Naive thymus-derived CD8-positive, alpha-beta T cell (primary cell): ENCODE data around the gene PTPN7. TPM values are rescaled to one million over a fixed set of nuclear protein-coding genes. Genes with fewer than 3 reads are reported as not detected.
A peak's percentile ranks its signal among the peaks of the same experiment; 100 is the strongest.

Experiments
- ATAC-seq, 2 donors: fragments of 150-1000 bp; cut with Tn5 transposase in 1 of 2; sonication (Bioruptor Pico), chemical (Tn5 transposase) in 1 of 2; 1 replicate in 1 of 2; 2 replicates in 1 of 2; pipeline ENCODE4 v1.10.0; 2021; ENCODE audit warnings: mild to moderate bottlenecking in 2 of 2, moderate library complexity in 2 of 2
- POLR2A ChIA-PET: fragments of 350-600 bp; sonication (Branson Sonifier 250); formaldehyde crosslinking; loops from one replicate; lab custom pipeline; 2021; ENCODE audit warnings: antibody characterized with exemption; lab: Charles Lee
- DNase-seq, 10 donors: peaks; one replicate each; pipeline versions ENCODE4 v3.0.0 to v3.0.0-alpha.2; 2020 to 2022
- H3K27ac Mint-ChIP-seq, 10 donors: one replicate each; pipeline ENCODE4 v1.8.0; 2020 to 2022; ENCODE audit warnings: mild to moderate bottlenecking in 10 of 10, mixed read lengths in 10 of 10, moderate library complexity in 4 of 10, inconsistent platforms in 1 of 10
- H3K27me3 Mint-ChIP-seq, 5 donors: one replicate each; pipeline ENCODE4 v1.8.0; 2021 to 2022; ENCODE audit warnings: mixed read lengths in 5 of 5
- H3K36me3 Mint-ChIP-seq, 3 donors: one replicate each; pipeline ENCODE4 v1.8.0; 2020 to 2022; ENCODE audit warnings: mixed read lengths in 3 of 3, mild to moderate bottlenecking in 2 of 3, inconsistent platforms in 1 of 3
- H3K4me1 Mint-ChIP-seq, 4 donors: one replicate each; pipeline ENCODE4 v1.8.0; 2021 to 2022; ENCODE audit warnings: mixed read lengths in 4 of 4
- H3K4me3 Mint-ChIP-seq, 10 donors: one replicate each; pipeline ENCODE4 v1.8.0; 2020 to 2022; ENCODE audit warnings: mild to moderate bottlenecking in 10 of 10, mixed read lengths in 10 of 10, moderate library complexity in 6 of 10, inconsistent platforms in 1 of 10
- H3K9me3 Mint-ChIP-seq, 9 donors: one replicate each; pipeline ENCODE4 v1.8.0; 2020 to 2022; ENCODE audit warnings: mixed read lengths in 9 of 9, mild to moderate bottlenecking in 3 of 9, inconsistent platforms in 1 of 9, moderate library complexity in 1 of 9
- polyA plus RNA-seq, 3 donors: library from polyadenylated mRNA; unstranded; fragments of 300-500 nt; fragmentation: Illumina TruSeq; gene quantifications; one replicate each; pipeline ENCODE4 v1.2.3, GENCODE V29; 2021
- total RNA-seq, 8 experiments: library from RNA in 2 of 8; stranded (reverse) in 2 of 8; gene quantifications; one replicate each; pipeline ENCODE4 v1.2.3 and lab custom pipeline; 2021 to 2026

The PTPN7 gene
- total and polyA plus RNA-seq, 5 experiments from 2014 or later = 35.9 to 44.4 (median 37.7) TPM

GRCh38 chr1:202104073-202104472 lies 56.3 kb downstream of the PTPN7 start:
- no peak overlapping the region for H3K27ac Mint-ChIP-seq
- H3K27me3 Mint-ChIP-seq = peaks cover 0 to 3% (median 0%) of the 10 kb centered on the region in 5 donors
- H3K9me3 Mint-ChIP-seq = no peaks in the 10 kb centered on the region
- H3K4me1 Mint-ChIP-seq = peaks cover 0 to 2% (median 0%) of the 10 kb centered on the region in 4 donors
- DNase-seq = no peak
- no peaks in the 10 kb centered on the region for H3K36me3 Mint-ChIP-seq
- H3K4me3 Mint-ChIP-seq = no peak overlapping the region
- POLR2A ChIA-PET = interaction anchor here (0.6 kb wide), 1 partner anchor 596 kb away, joined by 4 read pairs; no protein-coding TSS in a partner anchor
- ATAC-seq = no peak

- H3K27me3 Mint-ChIP-seq = peaks cover 0 to 3% (median 0%) of the 10 kb centered on the region in 5 donors
- DNase-seq = no peak
- H3K27ac Mint-ChIP-seq = peak overlapping the region in 2 of 10 donors; percentile 6 to 23
- H3K9me3 Mint-ChIP-seq = no peaks in the 10 kb centered on the region
- ATAC-seq = no peak
- no peak overlapping the region for H3K4me3 Mint-ChIP-seq
- no peaks in the 10 kb centered on the region for H3K36me3 Mint-ChIP-seq
- H3K4me1 Mint-ChIP-seq = peaks cover 0 to 2% (median 0%) of the 10 kb centered on the region in 4 donors
- POLR2A ChIA-PET = no interaction called here
These were observed 59.2 kb downstream of the PTPN7 start for GRCh38 chr1:202101184-202101583.

Other genes with a start within 250 kb of the PTPN7 start
- not detected for gene LMOD1, start 214.1 kb downstream of the PTPN7 start, total RNA-seq
- not detected for gene LMOD1, start 214.1 kb downstream of the PTPN7 start, polyA plus RNA-seq
- gene TIMM17A, start 205.1 kb downstream of the PTPN7 start, total RNA-seq = 10 to 100 TPM; 29.1 to 31.8 TPM
- 10 to 100 TPM; 15.5 to 25.3 (median 17.8) TPM for gene TIMM17A, start 205.1 kb downstream of the PTPN7 start, polyA plus RNA-seq
- gene RNPEP, start 178.0 kb downstream of the PTPN7 start, total RNA-seq = 10 to 100 TPM; 25.2 to 26.3 TPM
- 10 to 100 TPM; 24.1 to 33.2 (median 28.1) TPM for gene RNPEP, start 178.0 kb downstream of the PTPN7 start, polyA plus RNA-seq
- gene ELF3, start 150.0 kb downstream of the PTPN7 start, total RNA-seq = 1 to 10 TPM; 1.5 to 2.0 TPM
- gene ELF3, start 150.0 kb downstream of the PTPN7 start, polyA plus RNA-seq = not detected
- gene GPR37L1, start 37.7 kb downstream of the PTPN7 start, total RNA-seq = not detected
- gene GPR37L1, start 37.7 kb downstream of the PTPN7 start, polyA plus RNA-seq = under 1 TPM in 2 of 3 donors, not detected in 1; 0.02 to 0.19 TPM
- 10 to 100 TPM; 43.3 to 50.0 TPM for gene ARL8A, start 15.9 kb downstream of the PTPN7 start, total RNA-seq
- 1 to 10 TPM; 4.9 to 6.4 (median 5.6) TPM for gene ARL8A, start 15.9 kb downstream of the PTPN7 start, polyA plus RNA-seq
- under 1 TPM; 0.25 to 0.47 TPM for gene LGR6, start 33.2 kb upstream of the PTPN7 start, total RNA-seq
- 1 to 10 TPM in 1 of 3 donors, not detected in 2; 6.2 TPM for gene LGR6, start 33.2 kb upstream of the PTPN7 start, polyA plus RNA-seq
- gene UBE2T, start 181.3 kb upstream of the PTPN7 start, total RNA-seq = 1 to 10 TPM; 4.0 to 5.1 TPM
- 10 to 100 TPM in 1 of 3 donors, 1 to 10 TPM in 2; 5.5 to 13.1 (median 7.4) TPM for gene UBE2T, start 181.3 kb upstream of the PTPN7 start, polyA plus RNA-seq
- gene PPP1R12B, start 188.1 kb upstream of the PTPN7 start, total RNA-seq = 10 to 100 TPM; 26.3 to 29.8 TPM
- gene PPP1R12B, start 188.1 kb upstream of the PTPN7 start, polyA plus RNA-seq = 1 to 10 TPM; 4.6 to 7.7 (median 5.8) TPM